ENCODE data around the gene CELSR1.

The CELSR1 gene

DNA sequence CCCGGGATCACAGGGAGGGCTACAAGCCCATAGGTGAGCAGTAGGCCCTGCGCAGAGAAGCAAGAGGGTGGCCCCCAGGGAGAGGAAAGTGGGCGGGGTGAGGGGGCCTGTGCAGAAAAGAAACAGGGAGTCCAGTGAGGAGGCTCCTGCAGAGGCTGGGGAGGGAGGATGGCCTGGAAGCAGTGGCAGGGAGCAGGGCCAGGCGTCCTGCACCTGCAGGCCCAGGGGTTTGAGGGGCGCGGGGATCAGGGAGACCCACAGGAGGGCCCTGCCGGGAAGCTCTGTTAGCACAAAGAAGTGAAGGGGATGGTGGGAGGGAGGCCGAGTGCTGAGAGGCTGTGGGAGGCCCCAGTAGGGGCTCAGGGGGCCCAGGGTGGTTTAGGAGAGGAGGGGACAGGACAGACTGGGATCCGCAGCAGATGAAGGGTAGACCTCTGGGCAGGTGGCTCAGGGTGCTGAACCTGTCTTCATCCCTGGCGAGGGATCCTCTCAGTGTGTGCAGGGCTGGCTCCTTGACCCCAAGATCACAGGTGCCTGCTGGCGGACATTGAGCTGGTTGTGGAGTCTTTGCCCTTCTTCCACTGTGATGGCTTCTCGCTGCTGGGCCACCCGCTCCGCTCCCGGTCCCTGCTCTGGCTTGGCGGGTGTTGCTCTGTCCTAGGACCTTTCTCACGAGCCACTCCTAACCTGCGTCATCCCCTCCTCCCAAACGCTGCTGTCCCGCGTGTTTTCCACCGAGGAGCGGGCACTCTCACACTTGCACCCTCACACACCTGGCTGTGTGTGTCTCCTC lies 31.8 kb upstream of the CELSR1 start:
- H3K9me3 Mint-ChIP-seq: peaks cover 12% of the 10 kb centered on the region
- no peaks in the 10 kb centered on the region for H3K36me3 Mint-ChIP-seq (ENCODE audit: low read depth)
- ATAC-seq (no peak), DNase-seq (no peak)
- peaks cover 2% of the 10 kb centered on the region for H3K4me1 Mint-ChIP-seq
- H3K27me3 Mint-ChIP-seq: no peaks in the 10 kb centered on the region
- no peak overlapping the region for H3K4me3 Mint-ChIP-seq
- H3K27ac Mint-ChIP-seq: no peak overlapping the region

DNA sequence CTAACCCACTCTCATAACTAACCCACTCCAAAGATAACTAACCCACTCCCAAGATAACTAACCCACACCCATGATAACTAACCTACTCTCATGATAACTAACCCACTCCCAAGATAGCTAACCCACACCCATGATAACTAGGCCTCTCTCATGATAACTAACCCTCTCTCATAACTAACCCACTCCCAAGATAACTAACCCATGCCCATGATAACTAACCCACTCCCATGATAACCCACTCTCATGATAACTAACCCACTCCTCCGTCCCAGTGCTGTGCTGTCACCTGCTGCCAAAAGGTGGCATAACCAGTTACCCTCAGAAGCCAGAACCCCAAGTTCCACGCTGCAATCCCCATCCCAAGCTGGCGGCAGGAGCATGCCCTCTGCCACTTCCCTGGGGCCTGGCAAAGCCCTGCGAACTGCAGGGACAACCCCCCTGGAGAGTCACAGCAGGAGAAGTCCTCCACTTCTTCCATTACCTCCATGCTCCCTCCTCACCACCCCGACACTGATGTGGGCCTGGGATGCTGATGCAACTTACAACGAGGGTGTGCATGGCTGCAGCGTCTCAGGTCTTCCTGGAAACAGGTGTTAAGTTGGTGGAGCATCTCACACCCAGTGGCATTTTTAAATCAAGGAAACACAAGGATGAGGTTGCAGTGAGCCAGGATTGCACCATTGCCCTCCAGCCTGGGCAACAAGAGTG lies 30.8 kb upstream of the CELSR1 start:
- no peak for DNase-seq
- peaks cover 12% of the 10 kb centered on the region for H3K9me3 Mint-ChIP-seq
- H3K36me3 Mint-ChIP-seq (ENCODE audit: low read depth): no peaks in the 10 kb centered on the region
- H3K27me3 Mint-ChIP-seq: no peaks in the 10 kb centered on the region
- peaks cover 6% of the 10 kb centered on the region for H3K4me1 Mint-ChIP-seq
- peak overlapping the region; percentile 59 for H3K27ac Mint-ChIP-seq
- no peak overlapping the region for H3K4me3 Mint-ChIP-seq
- no peak for ATAC-seq

DNA sequence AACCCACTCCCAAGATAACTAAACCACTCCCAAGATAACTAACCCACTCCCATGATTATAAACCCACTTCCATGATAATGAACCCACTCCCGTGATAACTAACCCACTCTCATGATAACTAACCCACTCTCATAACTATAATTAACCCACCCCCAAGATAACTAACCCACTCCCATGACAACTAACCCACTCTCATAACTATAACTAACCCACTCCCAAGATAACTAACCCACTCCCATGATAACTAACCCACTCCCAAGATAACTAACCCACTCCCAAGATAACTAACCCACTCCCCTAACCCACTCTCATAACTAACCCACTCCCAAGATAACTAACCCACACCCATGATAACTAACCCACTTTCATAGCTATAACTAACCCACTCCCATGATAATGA lies 30.1 kb upstream of the CELSR1 start:
- H3K27me3 Mint-ChIP-seq: no peaks in the 10 kb centered on the region
- peaks cover 7% of the 10 kb centered on the region for H3K4me1 Mint-ChIP-seq
- no peaks in the 10 kb centered on the region for H3K36me3 Mint-ChIP-seq (ENCODE audit: low read depth)
- ATAC-seq: no peak
- H3K4me3 Mint-ChIP-seq: no peak overlapping the region
- H3K9me3 Mint-ChIP-seq: peaks cover 12% of the 10 kb centered on the region
- no peak for DNase-seq
- no peak overlapping the region for H3K27ac Mint-ChIP-seq

DNA sequence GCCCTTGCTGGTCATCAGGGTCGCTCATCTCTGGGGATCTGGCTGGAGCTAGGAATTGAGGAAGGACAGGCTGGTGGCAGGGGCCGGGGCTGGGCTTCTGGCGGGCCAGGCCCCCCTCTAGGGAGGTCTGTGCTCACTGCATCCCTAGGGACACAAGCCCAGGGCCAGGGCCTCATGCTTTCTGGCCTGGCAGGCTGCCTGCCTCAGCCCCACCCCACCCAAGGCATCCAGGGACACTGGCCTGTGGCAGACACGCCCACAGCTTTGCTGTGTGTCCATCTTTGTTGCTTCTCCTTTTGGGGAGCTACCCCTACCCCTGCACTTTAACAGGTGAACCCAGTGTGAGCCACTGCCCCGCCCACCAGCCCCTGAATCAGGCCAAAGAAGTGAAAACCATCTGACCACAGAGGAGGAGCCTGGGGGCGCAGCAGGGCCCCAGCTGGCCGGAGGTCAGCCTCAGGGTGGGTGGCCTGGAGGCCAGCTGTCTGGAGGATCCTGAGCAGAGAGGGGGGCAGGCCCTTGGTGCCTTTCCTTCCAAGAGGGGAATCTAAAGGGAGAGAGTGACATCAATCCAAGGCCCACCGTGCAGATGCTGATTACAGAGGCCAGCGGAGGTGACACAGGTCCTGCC lies 26.8 kb upstream of the CELSR1 start:
- H3K9me3 Mint-ChIP-seq: no peaks in the 10 kb centered on the region
- peak overlapping the region; percentile 35 for H3K27ac Mint-ChIP-seq
- no peak overlapping the region for H3K4me3 Mint-ChIP-seq
- no peaks in the 10 kb centered on the region for H3K36me3 Mint-ChIP-seq (ENCODE audit: low read depth)
- H3K27me3 Mint-ChIP-seq: no peaks in the 10 kb centered on the region
- peak; percentile 3 for ATAC-seq
- no peak for DNase-seq
- peaks cover 13% of the 10 kb centered on the region for H3K4me1 Mint-ChIP-seq

DNA sequence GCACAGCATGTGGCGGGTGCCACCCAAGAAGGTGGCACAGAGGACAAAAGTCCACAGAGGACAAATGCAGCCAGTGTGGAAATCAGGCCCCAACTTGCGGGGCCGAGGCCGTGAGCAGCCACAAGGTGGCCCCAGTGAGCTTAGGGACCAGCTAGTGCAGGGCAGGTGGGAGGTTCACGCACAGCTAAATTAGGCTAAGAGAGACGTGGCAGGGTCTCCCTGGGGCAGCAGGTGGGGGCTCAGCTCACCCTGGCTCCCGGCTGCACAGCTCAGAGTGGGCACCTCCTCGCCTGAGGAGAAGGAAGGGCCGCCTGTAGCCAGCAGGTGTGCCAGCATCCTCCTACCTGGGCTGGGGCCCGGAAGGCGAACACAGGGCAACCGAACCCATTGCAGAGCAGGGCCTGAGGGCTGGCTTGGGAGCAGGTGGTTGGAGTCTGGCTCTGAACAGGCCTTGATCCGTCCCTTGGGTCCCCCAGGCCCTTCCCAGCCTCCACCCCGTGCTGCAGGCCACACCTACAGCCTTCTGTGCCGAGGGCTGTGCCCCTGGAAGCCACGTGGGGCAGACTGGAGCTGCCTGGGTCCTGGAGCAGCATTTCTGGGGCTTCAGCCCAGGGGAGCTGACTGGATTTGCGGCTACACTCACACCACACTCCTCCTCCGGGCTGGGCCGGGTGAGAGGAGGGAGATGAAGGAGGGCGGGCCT lies 26.1 kb upstream of the CELSR1 start:
- peak overlapping the region; percentile 26 for H3K4me3 Mint-ChIP-seq
- peak; percentile 86 for DNase-seq
- ATAC-seq: peak; percentile 87
- no peaks in the 10 kb centered on the region for H3K36me3 Mint-ChIP-seq (ENCODE audit: low read depth)
- no peaks in the 10 kb centered on the region for H3K27me3 Mint-ChIP-seq
- H3K4me1 Mint-ChIP-seq: peaks cover 13% of the 10 kb centered on the region
- H3K27ac Mint-ChIP-seq: peak overlapping the region; percentile 35
- H3K9me3 Mint-ChIP-seq: no peaks in the 10 kb centered on the region

DNA sequence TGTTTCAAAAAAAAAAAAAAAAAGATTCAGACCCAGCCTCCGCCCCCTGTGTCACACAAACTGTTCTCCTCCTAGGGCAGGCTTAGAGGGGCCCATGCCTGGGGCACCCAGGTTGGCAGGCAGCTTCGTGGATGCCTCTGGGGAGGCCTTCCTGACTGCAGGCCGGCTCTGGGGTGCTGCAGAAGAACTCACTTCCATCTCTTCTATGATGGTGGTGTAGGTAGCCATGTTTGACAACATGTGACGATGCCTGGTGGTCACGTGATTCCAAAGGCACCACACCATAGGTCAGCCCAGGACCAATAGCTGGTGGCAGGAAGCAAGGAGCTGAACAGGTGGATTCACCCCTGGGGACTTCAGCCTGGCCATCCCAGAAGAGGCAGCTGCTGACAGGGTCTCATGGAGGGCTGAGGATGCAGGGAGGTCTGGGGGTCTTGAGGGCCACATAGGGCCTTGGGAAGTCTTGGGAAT lies 24.1 kb upstream of the CELSR1 start:
- Mint-ChIP-seq H3K27ac (no peak overlapping the region), H3K27me3 (no peaks in the 10 kb centered on the region), H3K4me1 (peaks cover 13% of the 10 kb centered on the region), H3K4me3 (peak overlapping the region; percentile 46), H3K9me3 (peaks cover 4% of the 10 kb centered on the region), H3K36me3 (ENCODE audit: low read depth) (no peaks in the 10 kb centered on the region)
- DNase-seq (peak; percentile 30), ATAC-seq (peak; percentile 50)

DNA sequence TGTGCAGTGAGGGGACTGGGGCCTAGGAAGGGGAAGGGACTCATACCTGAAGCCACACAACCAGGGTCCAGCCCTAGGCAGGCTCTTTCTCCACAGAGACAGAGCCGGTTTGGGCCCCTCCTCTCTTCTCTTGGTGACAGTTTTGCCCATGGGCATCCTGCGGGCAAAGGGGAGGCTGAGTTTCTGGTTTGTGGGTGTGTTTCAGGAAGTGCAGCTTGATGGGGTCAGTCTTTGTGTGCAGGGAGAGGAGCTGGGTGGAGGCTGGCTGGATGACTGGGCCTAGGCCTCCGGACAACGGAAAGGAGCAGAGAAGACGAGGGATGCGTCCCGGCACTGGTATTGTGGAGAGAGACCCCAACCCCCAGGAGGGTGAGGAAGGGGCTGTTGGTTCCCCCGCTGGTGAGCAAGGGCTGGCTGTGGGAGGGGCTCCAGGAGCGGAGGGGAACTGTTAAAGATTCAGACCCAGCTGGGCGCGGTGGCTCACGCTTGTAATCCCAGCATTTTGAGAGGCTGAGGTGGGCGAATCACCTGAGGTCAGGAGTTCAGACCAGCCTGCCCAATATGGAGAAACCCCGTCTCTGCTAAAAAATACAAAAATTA lies 23.4 kb upstream of the CELSR1 start:
- ATAC-seq: no peak
- peaks cover 13% of the 10 kb centered on the region for H3K4me1 Mint-ChIP-seq
- H3K27ac Mint-ChIP-seq: peak overlapping the region; percentile 43
- no peaks in the 10 kb centered on the region for H3K27me3 Mint-ChIP-seq
- DNase-seq: no peak
- H3K36me3 Mint-ChIP-seq (ENCODE audit: low read depth): no peaks in the 10 kb centered on the region
- no peak overlapping the region for H3K4me3 Mint-ChIP-seq
- peaks cover 4% of the 10 kb centered on the region for H3K9me3 Mint-ChIP-seq

DNA sequence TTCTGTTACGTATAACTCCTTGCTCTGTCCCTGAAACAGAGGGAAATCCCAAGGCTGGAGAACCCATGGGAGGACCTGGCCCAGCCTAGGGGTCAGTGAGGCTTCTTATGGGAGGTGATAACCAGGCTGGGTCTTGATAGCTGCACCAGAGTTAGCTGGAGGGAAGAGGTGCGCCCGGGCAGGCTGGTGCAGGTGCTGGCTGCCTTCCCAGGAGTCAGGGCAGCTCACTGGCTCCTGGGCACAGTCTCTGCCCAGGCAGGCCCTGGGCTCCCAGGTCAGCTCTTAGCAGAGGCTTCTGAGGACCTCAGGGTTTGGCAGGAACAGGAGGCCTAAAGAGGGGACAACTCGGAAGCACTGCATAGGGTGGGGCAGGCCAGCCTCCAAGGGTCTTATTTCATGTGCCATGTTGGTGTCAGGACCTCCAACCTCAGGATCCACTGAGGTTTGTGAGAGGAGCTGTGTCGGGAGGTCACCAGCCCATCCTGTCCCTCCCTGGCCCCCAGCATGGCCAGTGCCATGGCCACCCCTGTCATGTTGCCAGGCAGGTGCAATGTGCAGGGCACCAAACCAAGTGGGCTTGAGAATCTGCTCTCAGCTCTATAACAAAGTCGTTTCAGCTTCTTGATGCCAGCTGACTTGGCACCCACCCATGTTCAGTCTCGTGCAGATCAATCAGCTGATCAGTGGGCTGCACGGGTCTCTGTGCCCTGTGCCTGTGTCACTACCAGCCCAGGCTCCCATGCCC lies 20.5 kb upstream of the CELSR1 start:
- DNase-seq (no peak), ATAC-seq (no peak)
- no peak overlapping the region for H3K27ac Mint-ChIP-seq
- H3K27me3 Mint-ChIP-seq: peaks cover 6% of the 10 kb centered on the region
- H3K36me3 Mint-ChIP-seq (ENCODE audit: low read depth): peaks cover 2% of the 10 kb centered on the region
- peaks cover 5% of the 10 kb centered on the region for H3K4me1 Mint-ChIP-seq
- H3K4me3 Mint-ChIP-seq: no peak overlapping the region
- peaks cover 4% of the 10 kb centered on the region for H3K9me3 Mint-ChIP-seq

DNA sequence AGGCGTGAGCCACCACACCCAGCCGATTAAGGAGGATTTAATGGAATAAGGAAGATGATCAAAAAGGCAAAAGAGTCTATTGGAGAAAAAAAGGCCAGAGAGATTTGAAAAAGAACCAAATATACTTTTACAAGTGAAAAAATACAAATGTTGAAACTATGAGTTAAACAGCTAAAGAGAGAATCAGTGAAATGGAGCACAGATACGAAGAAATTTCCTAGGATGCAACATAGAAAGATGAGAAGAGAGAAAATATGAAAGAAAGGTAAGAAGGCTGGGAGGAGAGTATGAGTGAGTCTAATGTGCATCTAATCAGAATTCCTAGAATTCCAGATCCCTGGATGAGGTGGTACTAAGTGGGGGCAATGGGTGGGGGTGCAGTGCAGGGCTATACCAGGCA lies 19.4 kb upstream of the CELSR1 start:
- peaks cover 8% of the 10 kb centered on the region for H3K27me3 Mint-ChIP-seq
- H3K27ac Mint-ChIP-seq: no peak overlapping the region
- no peak for DNase-seq
- no peak for ATAC-seq
- H3K4me3 Mint-ChIP-seq: no peak overlapping the region
- peaks cover 4% of the 10 kb centered on the region for H3K9me3 Mint-ChIP-seq
- H3K36me3 Mint-ChIP-seq (ENCODE audit: low read depth): peaks cover 2% of the 10 kb centered on the region
- peaks cover 5% of the 10 kb centered on the region for H3K4me1 Mint-ChIP-seq

DNA sequence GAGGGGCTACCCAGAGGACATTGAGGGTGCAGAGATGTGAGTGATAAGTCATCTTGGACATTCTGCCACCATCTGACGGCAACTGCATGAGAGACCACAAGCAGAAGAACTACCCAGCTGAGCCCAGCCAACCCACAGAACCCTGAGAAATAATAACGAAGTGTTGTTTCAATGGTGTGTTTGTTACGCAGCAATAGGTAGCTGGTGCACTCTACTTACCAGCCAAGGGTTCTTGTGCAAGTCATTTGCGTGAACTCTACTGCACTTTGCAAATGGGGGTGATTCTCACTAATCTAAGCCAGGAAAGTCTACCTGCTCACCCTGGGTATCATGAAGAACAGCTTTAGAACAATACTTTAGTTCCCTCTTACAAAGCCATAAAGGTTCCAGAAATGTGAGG lies 15.8 kb upstream of the CELSR1 start:
- H3K9me3 Mint-ChIP-seq: peaks cover 4% of the 10 kb centered on the region
- peaks cover 17% of the 10 kb centered on the region for H3K27me3 Mint-ChIP-seq
- DNase-seq (no peak), ATAC-seq (no peak)
- peaks cover 2% of the 10 kb centered on the region for H3K36me3 Mint-ChIP-seq (ENCODE audit: low read depth)
- no peak overlapping the region for H3K4me3 Mint-ChIP-seq
- H3K27ac Mint-ChIP-seq: no peak overlapping the region
- no peaks in the 10 kb centered on the region for H3K4me1 Mint-ChIP-seq

DNA sequence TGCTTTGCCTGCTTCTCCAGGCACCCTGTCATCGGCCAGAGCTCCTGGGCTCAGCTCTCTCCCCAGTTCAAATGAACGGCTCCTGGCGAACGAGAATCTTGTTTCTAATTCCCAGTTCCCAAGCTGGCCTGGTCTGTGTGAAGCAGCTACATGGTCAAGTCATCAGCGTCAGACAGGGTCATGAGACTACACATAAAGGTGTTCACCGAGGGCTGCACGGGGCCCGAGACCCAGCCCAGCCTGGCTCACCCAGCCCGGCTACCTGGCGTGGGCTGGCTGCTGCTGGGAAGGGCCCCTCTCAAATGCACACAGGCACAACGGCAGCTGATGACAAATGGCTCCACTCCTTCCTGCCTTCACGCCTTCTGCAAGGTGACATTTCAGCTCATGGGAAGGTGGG lies 14.6 kb upstream of the CELSR1 start:
- Mint-ChIP-seq H3K4me3 (no peak overlapping the region), H3K36me3 (ENCODE audit: low read depth) (peaks cover 2% of the 10 kb centered on the region), H3K27ac (no peak overlapping the region), H3K4me1 (no peaks in the 10 kb centered on the region), H3K27me3 (peaks cover 22% of the 10 kb centered on the region), H3K9me3 (peaks cover 4% of the 10 kb centered on the region)
- DNase-seq (no peak), ATAC-seq (no peak)

DNA sequence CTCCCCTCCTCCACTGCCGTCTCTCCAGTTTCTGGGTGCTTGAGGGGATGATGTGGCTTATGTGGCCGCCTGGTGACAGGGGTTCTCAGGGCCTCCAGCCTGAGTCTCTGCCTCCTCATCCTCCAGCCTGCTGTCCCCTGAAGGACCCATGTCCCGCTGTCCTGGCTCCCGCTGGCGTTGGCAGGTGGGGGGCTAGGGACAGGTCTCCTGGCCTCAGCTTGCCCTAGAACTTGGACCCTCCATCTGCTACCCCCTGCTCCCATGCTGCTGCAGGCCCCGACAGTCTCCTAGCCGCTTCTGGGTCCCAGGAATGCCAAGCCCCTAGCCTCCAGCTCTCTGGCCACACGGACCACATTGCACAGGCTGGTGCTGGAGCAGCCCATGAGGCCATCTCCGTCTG lies 13.9 kb upstream of the CELSR1 start:
- Mint-ChIP-seq H3K27ac (no peak overlapping the region), H3K36me3 (ENCODE audit: low read depth) (peaks cover 2% of the 10 kb centered on the region), H3K4me1 (no peaks in the 10 kb centered on the region), H3K27me3 (peaks cover 22% of the 10 kb centered on the region), H3K9me3 (no peaks in the 10 kb centered on the region), H3K4me3 (no peak overlapping the region)
- DNase-seq: no peak
- no peak for ATAC-seq

DNA sequence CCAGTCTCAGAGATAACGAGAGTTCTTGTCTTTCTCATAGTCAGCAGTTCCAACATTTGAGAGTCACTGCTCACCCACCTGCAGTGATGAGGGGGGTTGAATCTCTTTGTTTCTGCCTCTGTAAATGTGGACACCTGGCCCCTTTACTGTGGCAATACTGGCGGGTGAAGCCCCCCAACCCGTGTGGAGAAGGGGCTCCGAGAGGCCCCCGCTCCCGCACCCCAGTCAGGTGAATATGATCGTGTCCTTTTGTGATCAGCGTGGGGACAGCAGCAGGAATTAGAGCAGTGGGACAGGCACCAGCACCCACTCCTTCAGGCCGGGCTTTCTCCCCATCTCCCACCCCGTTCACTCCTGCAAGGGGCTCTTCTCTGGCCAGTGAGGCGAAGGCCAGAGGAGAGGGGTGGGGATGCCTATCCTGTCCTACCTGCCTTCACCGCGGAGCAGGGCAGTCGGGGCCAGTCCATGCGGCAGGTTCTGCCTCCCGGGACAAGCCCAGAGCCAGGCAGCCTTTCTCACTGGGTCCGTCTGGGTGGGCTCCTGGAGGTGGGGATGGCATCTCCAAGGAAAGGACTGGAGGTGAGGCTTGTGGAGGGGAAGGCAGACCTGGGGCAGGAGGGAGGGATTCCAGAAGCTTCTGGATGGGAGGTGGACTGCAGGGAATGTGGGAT lies 12.7 kb upstream of the CELSR1 start:
- peaks cover 25% of the 10 kb centered on the region for H3K27me3 Mint-ChIP-seq

More for the DNA sequence above, 12.7 kb upstream of the CELSR1 start:
- no peaks in the 10 kb centered on the region for H3K9me3 Mint-ChIP-seq
- ATAC-seq (no peak), DNase-seq (no peak)
- peaks cover 1% of the 10 kb centered on the region for H3K4me1 Mint-ChIP-seq
- H3K27ac Mint-ChIP-seq: no peak overlapping the region
- H3K36me3 Mint-ChIP-seq (ENCODE audit: low read depth): peaks cover 2% of the 10 kb centered on the region
- H3K4me3 Mint-ChIP-seq: no peak overlapping the region

Data from activated naive CD8-positive, alpha-beta T cell treated with anti-CD3 and anti-CD28 coated beads, Interleukin-2, amount 50 U/mL, for 24 hours (primary cell).